ENCODE measurements around the gene KCNJ3.

The KCNJ3 gene

GRCh38 chr2:154795651-154796050 lies 97.2 kb downstream of the KCNJ3 start:
- peaks cover 11% of the 10 kb centered on the region for H3K4me1 ChIP-seq (ENCODE audit: control insufficient read depth, low read depth, low read length)
- no peak overlapping the region for H3K27ac ChIP-seq (ENCODE audit: low read length)
- no peak overlapping the region for H3K4me3 ChIP-seq (ENCODE audit: low read length)
- H3K9ac ChIP-seq (ENCODE audit: low read length), result no peak overlapping the region
- H3K36me3 ChIP-seq (ENCODE audit: control insufficient read depth, low read depth, low read length), result no peaks in the 10 kb centered on the region
- H3K9me3 ChIP-seq (ENCODE audit: control insufficient read depth, low read depth, low read length), result no peaks in the 10 kb centered on the region
- no peaks in the 10 kb centered on the region for H3K27me3 ChIP-seq (ENCODE audit: control insufficient read depth, insufficient read depth, low read length)

GRCh38 chr2:154804451-154804850 lies 106.0 kb downstream of the KCNJ3 start:
- Histone ChIP-seq H3K27ac (ENCODE audit: low read length) (no peak overlapping the region), H3K4me3 (ENCODE audit: low read length) (no peak overlapping the region), H3K9ac (ENCODE audit: low read length) (no peak overlapping the region), H3K27me3 (ENCODE audit: control insufficient read depth, insufficient read depth, low read length) (no peaks in the 10 kb centered on the region), H3K36me3 (ENCODE audit: control insufficient read depth, low read depth, low read length) (no peaks in the 10 kb centered on the region), H3K9me3 (ENCODE audit: control insufficient read depth, low read depth, low read length) (no peaks in the 10 kb centered on the region), H3K4me1 (ENCODE audit: control insufficient read depth, low read depth, low read length) (no peaks in the 10 kb centered on the region)

GRCh38 chr2:154813636-154814035 lies 115.1 kb downstream of the KCNJ3 start:
- no peaks in the 10 kb centered on the region for H3K27me3 ChIP-seq (ENCODE audit: control insufficient read depth, insufficient read depth, low read length)
- H3K9ac ChIP-seq (ENCODE audit: low read length), result no peak overlapping the region
- no peak overlapping the region for H3K27ac ChIP-seq (ENCODE audit: low read length)
- no peaks in the 10 kb centered on the region for H3K36me3 ChIP-seq (ENCODE audit: control insufficient read depth, low read depth, low read length)
- H3K4me1 ChIP-seq (ENCODE audit: control insufficient read depth, low read depth, low read length), result no peaks in the 10 kb centered on the region
- H3K9me3 ChIP-seq (ENCODE audit: control insufficient read depth, low read depth, low read length), result no peaks in the 10 kb centered on the region
- H3K4me3 ChIP-seq (ENCODE audit: low read length), result no peak overlapping the region

- no peaks in the 10 kb centered on the region for H3K9me3 ChIP-seq (ENCODE audit: control insufficient read depth, low read depth, low read length)
- no peaks in the 10 kb centered on the region for H3K36me3 ChIP-seq (ENCODE audit: control insufficient read depth, low read depth, low read length)
- H3K27ac ChIP-seq (ENCODE audit: low read length), result no peak overlapping the region
- H3K4me3 ChIP-seq (ENCODE audit: low read length), result no peak overlapping the region
- H3K27me3 ChIP-seq (ENCODE audit: control insufficient read depth, insufficient read depth, low read length), result no peaks in the 10 kb centered on the region
- no peaks in the 10 kb centered on the region for H3K4me1 ChIP-seq (ENCODE audit: control insufficient read depth, low read depth, low read length)
- H3K9ac ChIP-seq (ENCODE audit: low read length), result no peak overlapping the region
These were observed 116.4 kb downstream of the KCNJ3 start for GRCh38 chr2:154814856-154815255.

GRCh38 chr2:154825358-154825757 lies 126.9 kb downstream of the KCNJ3 start:
- H3K9ac ChIP-seq (ENCODE audit: low read length), result no peak overlapping the region
- no peak overlapping the region for H3K27ac ChIP-seq (ENCODE audit: low read length)
- no peaks in the 10 kb centered on the region for H3K36me3 ChIP-seq (ENCODE audit: control insufficient read depth, low read depth, low read length)
- no peaks in the 10 kb centered on the region for H3K4me1 ChIP-seq (ENCODE audit: control insufficient read depth, low read depth, low read length)
- H3K4me3 ChIP-seq (ENCODE audit: low read length), result no peak overlapping the region
- H3K9me3 ChIP-seq (ENCODE audit: control insufficient read depth, low read depth, low read length), result no peaks in the 10 kb centered on the region
- no peaks in the 10 kb centered on the region for H3K27me3 ChIP-seq (ENCODE audit: control insufficient read depth, insufficient read depth, low read length)

- H3K9ac ChIP-seq (ENCODE audit: low read length), result no peak overlapping the region
- H3K9me3 ChIP-seq (ENCODE audit: control insufficient read depth, low read depth, low read length), result no peaks in the 10 kb centered on the region
- no peaks in the 10 kb centered on the region for H3K4me1 ChIP-seq (ENCODE audit: control insufficient read depth, low read depth, low read length)
- H3K4me3 ChIP-seq (ENCODE audit: low read length), result no peak overlapping the region
- no peaks in the 10 kb centered on the region for H3K27me3 ChIP-seq (ENCODE audit: control insufficient read depth, insufficient read depth, low read length)
- H3K27ac ChIP-seq (ENCODE audit: low read length), result no peak overlapping the region
- no peaks in the 10 kb centered on the region for H3K36me3 ChIP-seq (ENCODE audit: control insufficient read depth, low read depth, low read length)
These were observed 128.3 kb downstream of the KCNJ3 start for GRCh38 chr2:154826827-154827226.

GRCh38 chr2:154827286-154827685 lies 128.8 kb downstream of the KCNJ3 start:
- H3K36me3 ChIP-seq (ENCODE audit: control insufficient read depth, low read depth, low read length), result no peaks in the 10 kb centered on the region
- H3K27ac ChIP-seq (ENCODE audit: low read length), result no peak overlapping the region
- no peaks in the 10 kb centered on the region for H3K9me3 ChIP-seq (ENCODE audit: control insufficient read depth, low read depth, low read length)

GRCh38 chr2:154832711-154833110 lies 134.2 kb downstream of the KCNJ3 start:
- Histone ChIP-seq H3K9me3 (ENCODE audit: control insufficient read depth, low read depth, low read length) (no peaks in the 10 kb centered on the region), H3K9ac (ENCODE audit: low read length) (no peak overlapping the region), H3K4me1 (ENCODE audit: control insufficient read depth, low read depth, low read length) (no peaks in the 10 kb centered on the region), H3K36me3 (ENCODE audit: control insufficient read depth, low read depth, low read length) (no peaks in the 10 kb centered on the region), H3K27me3 (ENCODE audit: control insufficient read depth, insufficient read depth, low read length) (no peaks in the 10 kb centered on the region), H3K4me3 (ENCODE audit: low read length) (no peak overlapping the region), H3K27ac (ENCODE audit: low read length) (no peak overlapping the region)

More at GRCh38 chr2:154827286-154827685, 128.8 kb downstream of the KCNJ3 start:
- no peaks in the 10 kb centered on the region for H3K27me3 ChIP-seq (ENCODE audit: control insufficient read depth, insufficient read depth, low read length)
- no peaks in the 10 kb centered on the region for H3K4me1 ChIP-seq (ENCODE audit: control insufficient read depth, low read depth, low read length)
- H3K9ac ChIP-seq (ENCODE audit: low read length), result no peak overlapping the region
- no peak overlapping the region for H3K4me3 ChIP-seq (ENCODE audit: low read length)

- no peak overlapping the region for H3K9ac ChIP-seq (ENCODE audit: low read length)
- no peaks in the 10 kb centered on the region for H3K36me3 ChIP-seq (ENCODE audit: control insufficient read depth, low read depth, low read length)
- H3K27ac ChIP-seq (ENCODE audit: low read length), result no peak overlapping the region
- H3K4me3 ChIP-seq (ENCODE audit: low read length), result no peak overlapping the region
- H3K9me3 ChIP-seq (ENCODE audit: control insufficient read depth, low read depth, low read length), result no peaks in the 10 kb centered on the region
- H3K4me1 ChIP-seq (ENCODE audit: control insufficient read depth, low read depth, low read length), result no peaks in the 10 kb centered on the region
- H3K27me3 ChIP-seq (ENCODE audit: control insufficient read depth, insufficient read depth, low read length), result no peaks in the 10 kb centered on the region
These were observed 138.1 kb downstream of the KCNJ3 start for GRCh38 chr2:154836632-154837031.

GRCh38 chr2:154837035-154837434 lies 138.5 kb downstream of the KCNJ3 start:
- Histone ChIP-seq H3K4me1 (ENCODE audit: control insufficient read depth, low read depth, low read length) (no peaks in the 10 kb centered on the region), H3K27me3 (ENCODE audit: control insufficient read depth, insufficient read depth, low read length) (no peaks in the 10 kb centered on the region), H3K4me3 (ENCODE audit: low read length) (no peak overlapping the region), H3K27ac (ENCODE audit: low read length) (no peak overlapping the region), H3K9ac (ENCODE audit: low read length) (no peak overlapping the region), H3K9me3 (ENCODE audit: control insufficient read depth, low read depth, low read length) (no peaks in the 10 kb centered on the region), H3K36me3 (ENCODE audit: control insufficient read depth, low read depth, low read length) (no peaks in the 10 kb centered on the region)

- no peaks in the 10 kb centered on the region for H3K27me3 ChIP-seq (ENCODE audit: control insufficient read depth, insufficient read depth, low read length)
- H3K27ac ChIP-seq (ENCODE audit: low read length), result no peak overlapping the region
- H3K4me1 ChIP-seq (ENCODE audit: control insufficient read depth, low read depth, low read length), result no peaks in the 10 kb centered on the region
- no peaks in the 10 kb centered on the region for H3K36me3 ChIP-seq (ENCODE audit: control insufficient read depth, low read depth, low read length)
- no peaks in the 10 kb centered on the region for H3K9me3 ChIP-seq (ENCODE audit: control insufficient read depth, low read depth, low read length)
- no peak overlapping the region for H3K4me3 ChIP-seq (ENCODE audit: low read length)
- no peak overlapping the region for H3K9ac ChIP-seq (ENCODE audit: low read length)
These were observed 146.0 kb downstream of the KCNJ3 start for GRCh38 chr2:154844513-154844912.

GRCh38 chr2:154846842-154847241 lies 148.3 kb downstream of the KCNJ3 start:
- Histone ChIP-seq H3K4me1 (ENCODE audit: control insufficient read depth, low read depth, low read length) (no peaks in the 10 kb centered on the region), H3K9ac (ENCODE audit: low read length) (no peak overlapping the region), H3K9me3 (ENCODE audit: control insufficient read depth, low read depth, low read length) (no peaks in the 10 kb centered on the region), H3K27me3 (ENCODE audit: control insufficient read depth, insufficient read depth, low read length) (no peaks in the 10 kb centered on the region), H3K27ac (ENCODE audit: low read length) (no peak overlapping the region), H3K36me3 (ENCODE audit: control insufficient read depth, low read depth, low read length) (no peaks in the 10 kb centered on the region), H3K4me3 (ENCODE audit: low read length) (no peak overlapping the region)
